Chondrocyte (in vitro differentiated cells): Measurements from ENCODE around the gene ZNF669. TPM values are rescaled to one million over a fixed set of nuclear protein-coding genes. Genes with fewer than 3 reads are reported as not detected.
A peak's percentile ranks its signal among the peaks of the same experiment; 100 is the strongest.

Experiments
- DNase-seq: peaks from one replicate; pipeline ENCODE4 v3.0.0; 2021; ENCODE audit warnings: mixed read lengths, low spot score
- H3K27ac Mint-ChIP-seq: one replicate; pipeline ENCODE4 v1.8.0; 2021; ENCODE audit warnings: mild to moderate bottlenecking, moderate library complexity, mixed read lengths; ENCODE audit not compliant: unreplicated experiment
- H3K27me3 Mint-ChIP-seq: 2 replicates; pipeline ENCODE4 v1.8.0; 2021; ENCODE audit warnings: low read depth, mixed read lengths
- H3K36me3 Mint-ChIP-seq: 2 replicates; pipeline ENCODE4 v1.8.0; 2021; ENCODE audit warnings: low read depth, mixed read lengths
- H3K4me1 Mint-ChIP-seq: 2 replicates; pipeline ENCODE4 v1.8.0; 2021; ENCODE audit warnings: low read depth, mild to moderate bottlenecking, mixed read lengths
- H3K4me3 Mint-ChIP-seq: one replicate; pipeline ENCODE4 v1.8.0; 2021; ENCODE audit warnings: mild to moderate bottlenecking, moderate library complexity, mixed read lengths; ENCODE audit not compliant: unreplicated experiment
- H3K9me3 Mint-ChIP-seq: 2 replicates; pipeline ENCODE4 v1.8.0; 2021; ENCODE audit warnings: low read depth, mixed read lengths
- total RNA-seq: library from RNA; stranded (reverse); gene quantifications from 3 replicates; pipeline ENCODE4 v1.2.1, GENCODE V29; 2021
- TF ChIP-seq, protein P1 (sequence below): fragments of 200-600 bp; sonication (generic); IDR thresholded peaks from 2 replicates; pipeline ENCODE4 v1.5.0; 2021; ENCODE audit warnings: antibody characterized with exemption, mild to moderate bottlenecking, moderate library complexity

The ZNF669 gene
- total RNA-seq, 1 donor from 2014 or later: 8.3 TPM

DNA sequence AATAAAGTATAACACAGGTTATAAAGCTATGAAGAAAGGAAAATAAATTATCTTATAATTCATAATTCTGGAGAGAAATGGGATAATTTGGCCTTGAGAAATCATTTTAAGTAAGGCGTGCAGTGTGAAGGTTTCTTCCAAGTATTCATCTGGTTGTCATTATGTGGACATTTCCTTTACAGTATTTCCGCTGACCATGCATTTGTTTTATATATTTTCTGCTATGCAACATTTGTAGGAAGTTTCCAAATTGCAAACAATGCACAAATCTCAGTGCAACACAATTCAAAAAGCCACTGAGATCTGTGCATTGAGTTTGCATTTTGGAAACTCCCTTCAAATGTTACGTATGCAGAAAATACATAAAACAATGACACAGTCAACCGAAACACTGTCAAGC, 43.4 kb downstream of the ZNF669 start:
- peaks cover 2% of the 10 kb centered on the region for H3K36me3 Mint-ChIP-seq
- TF ChIP-seq, protein P1, sequence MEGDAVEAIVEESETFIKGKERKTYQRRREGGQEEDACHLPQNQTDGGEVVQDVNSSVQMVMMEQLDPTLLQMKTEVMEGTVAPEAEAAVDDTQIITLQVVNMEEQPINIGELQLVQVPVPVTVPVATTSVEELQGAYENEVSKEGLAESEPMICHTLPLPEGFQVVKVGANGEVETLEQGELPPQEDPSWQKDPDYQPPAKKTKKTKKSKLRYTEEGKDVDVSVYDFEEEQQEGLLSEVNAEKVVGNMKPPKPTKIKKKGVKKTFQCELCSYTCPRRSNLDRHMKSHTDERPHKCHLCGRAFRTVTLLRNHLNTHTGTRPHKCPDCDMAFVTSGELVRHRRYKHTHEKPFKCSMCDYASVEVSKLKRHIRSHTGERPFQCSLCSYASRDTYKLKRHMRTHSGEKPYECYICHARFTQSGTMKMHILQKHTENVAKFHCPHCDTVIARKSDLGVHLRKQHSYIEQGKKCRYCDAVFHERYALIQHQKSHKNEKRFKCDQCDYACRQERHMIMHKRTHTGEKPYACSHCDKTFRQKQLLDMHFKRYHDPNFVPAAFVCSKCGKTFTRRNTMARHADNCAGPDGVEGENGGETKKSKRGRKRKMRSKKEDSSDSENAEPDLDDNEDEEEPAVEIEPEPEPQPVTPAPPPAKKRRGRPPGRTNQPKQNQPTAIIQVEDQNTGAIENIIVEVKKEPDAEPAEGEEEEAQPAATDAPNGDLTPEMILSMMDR: no peak
- peaks cover 19% of the 10 kb centered on the region for H3K9me3 Mint-ChIP-seq
- H3K4me1 Mint-ChIP-seq: peaks cover 11% of the 10 kb centered on the region
- no peak overlapping the region for H3K4me3 Mint-ChIP-seq
- no peak overlapping the region for H3K27ac Mint-ChIP-seq
- H3K27me3 Mint-ChIP-seq: no peaks in the 10 kb centered on the region
- DNase-seq: no peak

DNA sequence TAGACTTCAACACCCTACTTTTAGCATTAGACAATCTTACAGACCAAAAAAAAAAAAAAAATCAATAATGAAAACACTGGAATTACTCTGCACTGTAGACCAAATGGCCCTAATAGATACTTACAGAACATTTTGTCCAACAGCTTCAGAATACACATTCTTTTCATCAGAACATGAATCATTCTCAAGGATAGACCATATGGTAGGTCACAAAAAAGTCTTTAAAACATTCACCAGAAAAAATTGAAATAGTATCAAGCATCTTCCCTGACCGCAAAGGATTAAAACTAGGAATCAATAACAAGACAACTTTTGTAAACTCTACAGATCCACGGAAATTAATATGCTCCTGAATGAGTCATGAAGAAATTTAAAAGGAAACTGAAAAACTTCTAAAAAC, 48.1 kb downstream of the ZNF669 start:
- H3K36me3 Mint-ChIP-seq: peaks cover 17% of the 10 kb centered on the region
- H3K27me3 Mint-ChIP-seq: no peaks in the 10 kb centered on the region
- H3K9me3 Mint-ChIP-seq: peaks cover 47% of the 10 kb centered on the region
- TF ChIP-seq, protein P1: no peak
- H3K4me1 Mint-ChIP-seq: peaks cover 23% of the 10 kb centered on the region
- H3K4me3 Mint-ChIP-seq: no peak overlapping the region
- no peak for DNase-seq
- H3K27ac Mint-ChIP-seq: peak overlapping the region; percentile 20

DNA sequence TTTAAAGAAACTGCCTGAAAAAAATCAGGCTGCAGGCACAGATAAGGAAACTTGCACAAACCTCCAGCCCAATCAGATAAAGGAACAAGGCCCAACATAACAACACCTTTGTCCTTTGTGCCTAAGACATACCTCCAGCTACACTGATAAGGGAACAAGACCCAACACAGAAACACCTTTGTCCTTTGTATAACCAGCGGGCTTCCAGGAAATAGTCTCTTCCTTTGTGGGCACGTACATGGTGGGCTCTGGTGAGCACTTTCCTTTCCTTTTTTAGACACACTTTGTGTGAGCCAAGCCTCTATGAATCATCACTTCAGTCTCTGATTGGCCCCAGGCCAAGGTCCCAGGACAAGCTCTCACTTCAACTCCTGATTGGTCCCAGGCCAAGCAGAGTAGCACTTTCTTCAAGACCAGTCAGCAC, 49.2 kb downstream of the ZNF669 start:
- DNase-seq: no peak

More for the DNA sequence above, 49.2 kb downstream of the ZNF669 start:
- Mint-ChIP-seq H3K9me3 (peaks cover 50% of the 10 kb centered on the region), H3K36me3 (peaks cover 19% of the 10 kb centered on the region), H3K4me3 (no peak overlapping the region), H3K27ac (peak overlapping the region; percentile 15), H3K27me3 (no peaks in the 10 kb centered on the region), H3K4me1 (peaks cover 23% of the 10 kb centered on the region)
- TF ChIP-seq, protein P1: no peak

Other genes starting within 250 kb of the ZNF669 start
- gene AHCTF1, start 172.4 kb downstream of the ZNF669 start, total RNA-seq: 21.3 to 34.6 TPM (median 24.8 TPM) in 3 replicates
- gene ZNF695, start 96.3 kb downstream of the ZNF669 start, total RNA-seq: 1.4 to 1.9 TPM (median 1.7 TPM) in 3 replicates
- gene ZNF670, start 25.5 kb downstream of the ZNF669 start, total RNA-seq: 2.3 to 3.6 TPM (median 2.7 TPM) in 3 replicates
- 17.0 to 19.3 TPM (median 18.4 TPM) in 3 replicates for gene ZNF124, start 67.7 kb upstream of the ZNF669 start, total RNA-seq
- not detected in 3 replicates for gene VN1R5, start 151.7 kb upstream of the ZNF669 start, total RNA-seq
- 25.0 to 30.0 TPM (median 27.9 TPM) in 3 replicates for gene ZNF496, start 227.5 kb upstream of the ZNF669 start, total RNA-seq